ENCODE data around the gene GRHPR.
A peak's percentile ranks its signal among the peaks of the same experiment; 100 is the strongest.
"Not testable (repeated sequence)": the region's sequence is repeated elsewhere in the genome, so short reads cannot be mapped to it uniquely, and the experiment has no call there.

Gene GRHPR

DNA sequence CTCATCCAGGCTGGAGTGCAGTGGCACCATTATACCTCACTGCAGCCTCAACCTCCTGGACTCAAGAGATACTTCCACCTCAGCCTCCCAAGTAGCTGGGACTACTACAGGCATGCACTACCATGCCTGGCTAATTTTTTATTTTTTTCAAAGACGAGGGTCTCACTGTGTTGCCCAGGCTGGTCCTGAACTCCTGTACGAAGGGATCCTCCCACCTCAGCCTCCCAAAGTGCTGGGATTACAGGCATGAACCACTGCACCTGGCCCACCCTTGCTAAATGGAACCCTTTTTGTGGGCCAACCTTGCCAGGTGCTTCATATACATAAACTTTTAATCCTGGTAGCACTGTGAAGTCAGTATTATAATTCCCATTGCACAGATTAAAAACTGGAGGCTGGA lies 1.0 kb downstream of the GRHPR start:
- Histone ChIP-seq H3K27ac (no peak overlapping the region), H3K36me3 (ENCODE audit: insufficient read depth, low read length) (peaks cover 27% of the 10 kb centered on the region), H3K4me3 (peak overlapping the region; percentile 98), H3K9ac (ENCODE audit: insufficient read length) (peak overlapping the region; percentile 96), H3K9me3 (ENCODE audit: low read depth, low read length) (no peaks in the 10 kb centered on the region)
- TF ChIP-seq FOXP2 (optimal IDR thresholded peaks at IDR 0.05; ENCODE audit: control extremely low read depth, extremely low read length, insufficient read depth) = no peak
- TF ChIP-seq EZH2 (IDR thresholded peaks at IDR 0.05) = no peak
- no peak for DNase-seq (ENCODE audit: low read depth, low spot score)

DNA sequence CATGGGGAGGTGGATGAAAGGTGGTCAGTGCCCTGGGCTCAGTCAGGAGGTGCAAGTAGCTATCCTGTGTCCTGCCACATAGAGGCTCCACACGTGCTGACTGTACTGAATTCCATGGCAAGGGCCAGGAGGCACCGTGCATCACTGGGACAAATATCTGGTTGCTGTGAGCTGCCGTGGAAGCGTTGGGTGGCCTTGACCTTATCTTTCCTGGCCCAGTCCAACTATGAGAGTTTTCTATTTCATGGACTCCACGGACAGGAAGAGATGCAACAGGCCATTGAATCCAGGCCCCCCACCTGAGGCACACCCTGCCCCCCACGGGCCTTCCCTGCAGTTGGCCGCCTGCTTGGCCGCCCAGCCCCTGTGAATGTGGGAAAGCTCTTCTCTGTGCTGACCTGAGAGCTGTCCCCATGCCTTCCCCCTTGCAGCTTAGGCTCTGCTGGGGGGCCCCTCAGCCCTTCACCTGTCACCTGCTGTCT lies 1.7 kb downstream of the GRHPR start:
- no peak for TF ChIP-seq EZH2 (IDR thresholded peaks at IDR 0.05)
- no peak for TF ChIP-seq POLR2AphosphoS5 (IDR thresholded peaks at IDR 0.05; ENCODE audit: borderline replicate concordance, low read depth, low read length)
- no peak for TF ChIP-seq FOXP2 (optimal IDR thresholded peaks at IDR 0.05; ENCODE audit: control extremely low read depth, extremely low read length, insufficient read depth)
- Histone ChIP-seq H3K36me3 (ENCODE audit: insufficient read depth, low read length) (peaks cover 30% of the 10 kb centered on the region), H3K4me3 (peak overlapping the region; percentile 39), H3K9ac (ENCODE audit: insufficient read length) (no peak overlapping the region), H3K27ac (no peak overlapping the region), H3K9me3 (ENCODE audit: low read depth, low read length) (no peaks in the 10 kb centered on the region)
- DNase-seq (ENCODE audit: low read depth, low spot score) = no peak

DNA sequence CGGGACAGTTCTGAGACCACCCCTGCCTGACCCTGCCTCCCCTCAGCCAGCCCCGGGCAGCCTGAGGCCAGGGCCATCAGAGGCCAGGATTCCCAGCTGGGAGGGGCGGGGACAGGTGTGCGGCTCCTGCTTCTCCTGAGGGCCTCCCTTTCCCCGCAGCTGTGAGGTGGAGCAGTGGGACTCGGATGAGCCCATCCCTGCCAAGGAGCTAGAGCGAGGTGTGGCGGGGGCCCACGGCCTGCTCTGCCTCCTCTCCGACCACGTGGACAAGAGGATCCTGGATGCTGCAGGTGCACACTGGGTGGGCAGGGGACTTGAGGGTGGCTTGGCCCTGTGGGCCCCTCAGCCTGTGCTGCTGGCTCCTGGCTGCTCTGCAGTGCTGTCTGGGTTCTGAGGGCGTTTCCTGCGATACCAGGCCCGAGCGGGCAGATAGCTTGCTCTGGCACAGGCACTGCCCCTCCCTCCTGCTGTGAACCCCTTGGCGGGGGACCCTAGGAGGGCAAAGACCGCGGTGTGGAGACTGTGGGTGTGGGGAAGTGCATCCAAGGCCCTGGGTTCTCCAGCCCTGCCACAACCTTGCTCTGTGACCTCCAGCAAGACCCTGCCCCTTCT lies 2.3 kb downstream of the GRHPR start:
- H3K4me3 ChIP-seq = no peak overlapping the region
- no peak overlapping the region for H3K9ac ChIP-seq (ENCODE audit: insufficient read length)
- no peak overlapping the region for H3K27ac ChIP-seq
- DNase-seq (ENCODE audit: low read depth, low spot score) = no peak
- H3K9me3 ChIP-seq (ENCODE audit: low read depth, low read length) = no peaks in the 10 kb centered on the region
- TF ChIP-seq EZH2 (IDR thresholded peaks at IDR 0.05) = no peak
- no peak for TF ChIP-seq POLR2AphosphoS5 (IDR thresholded peaks at IDR 0.05; ENCODE audit: borderline replicate concordance, low read depth, low read length)
- no peak for TF ChIP-seq FOXP2 (optimal IDR thresholded peaks at IDR 0.05; ENCODE audit: control extremely low read depth, extremely low read length, insufficient read depth)
- peaks cover 34% of the 10 kb centered on the region for H3K36me3 ChIP-seq (ENCODE audit: insufficient read depth, low read length)

DNA sequence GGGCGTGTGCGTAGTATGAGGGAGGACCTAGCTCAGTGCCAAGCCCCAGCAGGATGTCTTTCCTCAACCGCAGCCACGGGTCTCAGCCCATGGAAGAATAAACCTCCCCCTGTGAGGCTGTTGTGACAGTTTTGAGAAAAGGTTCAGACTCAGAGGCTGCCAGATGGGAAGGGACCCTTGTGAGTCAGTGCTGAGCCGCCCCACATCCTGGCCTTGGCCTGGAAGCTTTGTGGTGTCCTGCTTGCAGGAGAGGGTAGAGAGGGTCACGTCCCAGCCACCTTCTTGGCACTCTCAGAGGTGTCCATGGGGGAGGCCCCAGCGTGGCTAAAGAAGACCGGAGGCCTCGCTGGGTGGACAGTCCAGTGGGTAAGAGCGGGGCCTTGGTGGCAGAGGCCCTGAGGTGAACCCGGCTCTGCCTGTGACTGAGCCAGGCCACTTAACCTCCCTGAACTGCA lies 2.8 kb downstream of the GRHPR start:
- no peak overlapping the region for H3K27ac ChIP-seq
- H3K4me3 ChIP-seq = no peak overlapping the region
- DNase-seq (ENCODE audit: low read depth, low spot score) = no peak
- H3K36me3 ChIP-seq (ENCODE audit: insufficient read depth, low read length) = peaks cover 34% of the 10 kb centered on the region
- no peak overlapping the region for H3K9ac ChIP-seq (ENCODE audit: insufficient read length)
- H3K9me3 ChIP-seq (ENCODE audit: low read depth, low read length) = no peaks in the 10 kb centered on the region
- no peak for TF ChIP-seq POLR2AphosphoS5 (IDR thresholded peaks at IDR 0.05; ENCODE audit: borderline replicate concordance, low read depth, low read length)
- TF ChIP-seq EZH2 (IDR thresholded peaks at IDR 0.05) = no peak
- TF ChIP-seq FOXP2 (optimal IDR thresholded peaks at IDR 0.05; ENCODE audit: control extremely low read depth, extremely low read length, insufficient read depth) = no peak

DNA sequence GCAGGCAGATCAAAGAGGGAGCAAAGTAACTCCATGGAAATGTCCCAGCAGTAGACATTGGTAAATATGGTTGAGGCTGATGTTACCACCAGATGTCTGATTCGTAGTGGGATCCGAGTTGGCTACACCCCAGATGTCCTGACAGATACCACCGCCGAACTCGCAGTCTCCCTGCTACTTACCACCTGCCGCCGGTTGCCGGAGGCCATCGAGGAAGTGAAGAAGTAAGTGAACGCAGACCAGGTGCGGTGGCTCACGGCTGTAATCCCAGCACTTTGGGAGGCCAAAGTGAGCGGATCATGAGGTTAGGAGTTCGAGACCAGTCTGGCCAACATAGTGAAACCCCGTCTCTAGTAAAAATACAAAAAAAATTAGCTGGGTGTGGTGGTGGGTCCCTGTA lies 3.9 kb downstream of the GRHPR start:
- H3K4me3 ChIP-seq; H3K9me3 ChIP-seq (ENCODE audit: low read depth, low read length); H3K9ac ChIP-seq (ENCODE audit: insufficient read length); DNase-seq (ENCODE audit: low read depth, low spot score); H3K27ac ChIP-seq: not testable (repeated sequence)
- peaks cover 34% of the 10 kb centered on the region for H3K36me3 ChIP-seq (ENCODE audit: insufficient read depth, low read length)

DNA sequence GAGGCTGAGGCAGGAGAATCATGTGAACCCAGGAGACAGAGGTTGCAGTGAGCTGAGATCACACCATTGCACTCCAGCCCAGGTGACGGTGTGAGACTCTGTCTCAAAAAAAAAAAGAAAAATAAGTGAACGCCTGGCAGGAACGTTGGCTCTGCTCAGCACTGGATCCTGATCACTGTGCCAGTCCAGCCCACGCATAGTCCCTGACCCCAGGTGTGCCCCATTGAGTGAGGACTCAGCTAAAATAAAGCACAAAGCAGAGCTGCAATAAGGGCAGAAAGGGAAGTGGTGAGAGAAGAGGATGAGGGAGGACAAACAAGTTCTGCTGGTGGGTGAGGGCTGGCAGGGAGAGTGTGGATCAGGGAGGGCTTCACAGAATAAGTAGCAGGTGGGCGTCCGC lies 4.3 kb downstream of the GRHPR start:
- Histone ChIP-seq H3K36me3 (ENCODE audit: insufficient read depth, low read length) (peaks cover 35% of the 10 kb centered on the region), H3K27ac (no peak overlapping the region), H3K4me3 (no peak overlapping the region), H3K9ac (ENCODE audit: insufficient read length) (no peak overlapping the region), H3K9me3 (ENCODE audit: low read depth, low read length) (no peaks in the 10 kb centered on the region)
- TF ChIP-seq POLR2AphosphoS5 (IDR thresholded peaks at IDR 0.05; ENCODE audit: borderline replicate concordance, low read depth, low read length) (no peak), FOXP2 (optimal IDR thresholded peaks at IDR 0.05; ENCODE audit: control extremely low read depth, extremely low read length, insufficient read depth) (no peak), EZH2 (IDR thresholded peaks at IDR 0.05) (no peak)
- no peak for DNase-seq (ENCODE audit: low read depth, low spot score)

DNA sequence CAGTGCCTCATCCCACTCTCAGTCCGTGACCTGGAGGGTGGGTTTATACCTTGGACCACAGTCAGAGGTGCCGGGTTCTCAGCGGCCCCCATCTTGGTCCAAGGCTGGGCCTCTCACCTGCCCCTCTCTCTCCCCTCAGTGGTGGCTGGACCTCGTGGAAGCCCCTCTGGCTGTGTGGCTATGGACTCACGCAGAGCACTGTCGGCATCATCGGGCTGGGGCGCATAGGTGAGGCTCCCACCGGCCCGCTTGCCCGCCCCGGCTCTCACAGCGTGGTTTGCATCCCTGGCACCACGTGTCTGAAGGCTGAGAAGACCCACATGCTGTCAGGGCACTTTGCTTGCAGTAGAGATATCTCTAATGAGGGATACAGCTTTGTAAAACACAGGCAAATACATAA lies 5.8 kb downstream of the GRHPR start:
- TF ChIP-seq POLR2AphosphoS5 (IDR thresholded peaks at IDR 0.05; ENCODE audit: borderline replicate concordance, low read depth, low read length) (no peak), FOXP2 (optimal IDR thresholded peaks at IDR 0.05; ENCODE audit: control extremely low read depth, extremely low read length, insufficient read depth) (no peak), EZH2 (IDR thresholded peaks at IDR 0.05) (no peak)
- Histone ChIP-seq H3K36me3 (ENCODE audit: insufficient read depth, low read length) (peaks cover 37% of the 10 kb centered on the region), H3K4me3 (no peak overlapping the region), H3K9me3 (ENCODE audit: low read depth, low read length) (no peaks in the 10 kb centered on the region), H3K27ac (no peak overlapping the region), H3K9ac (ENCODE audit: insufficient read length) (no peak overlapping the region)
- DNase-seq (ENCODE audit: low read depth, low spot score) = no peak

DNA sequence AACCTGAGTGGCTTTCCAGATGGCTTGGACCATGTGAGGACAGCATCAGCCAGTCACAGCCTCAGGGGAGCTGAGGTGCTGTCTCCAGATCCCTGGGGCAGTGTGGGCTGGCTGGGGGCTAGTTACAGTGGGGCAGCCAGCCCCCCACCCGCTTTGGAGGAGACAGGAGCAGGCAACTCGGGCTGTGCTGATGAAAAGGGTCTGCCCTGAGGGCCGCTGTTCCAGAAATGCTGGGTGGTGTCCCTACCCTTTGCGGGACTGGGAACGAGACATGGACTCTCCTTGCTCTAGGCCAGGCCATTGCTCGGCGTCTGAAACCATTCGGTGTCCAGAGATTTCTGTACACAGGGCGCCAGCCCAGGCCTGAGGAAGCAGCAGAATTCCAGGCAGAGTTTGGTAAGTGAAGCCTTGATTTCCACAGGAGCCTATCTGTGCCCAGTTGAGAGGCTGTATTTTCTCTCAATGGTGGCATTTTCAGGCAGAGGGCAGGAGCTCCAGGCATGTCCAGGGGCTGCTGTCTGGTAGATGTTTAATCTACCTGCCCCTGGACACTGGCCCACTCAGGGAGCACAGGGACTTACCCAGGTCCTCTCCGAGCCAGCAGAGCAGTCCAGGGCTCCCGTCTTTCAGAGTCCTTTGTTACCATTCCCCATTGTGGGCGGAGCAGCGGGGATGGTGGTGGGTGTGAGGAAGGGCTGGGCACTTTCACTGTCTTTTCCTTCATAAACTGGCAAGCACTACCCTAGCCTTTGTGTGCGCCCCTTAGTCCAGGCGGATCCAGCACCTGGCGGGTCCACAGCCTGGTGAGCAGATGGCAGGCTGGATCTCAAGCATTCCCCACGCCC lies 7.2 kb downstream of the GRHPR start:
- Histone ChIP-seq H3K36me3 (ENCODE audit: insufficient read depth, low read length) (peaks cover 43% of the 10 kb centered on the region), H3K27ac (no peak overlapping the region), H3K9me3 (ENCODE audit: low read depth, low read length) (no peaks in the 10 kb centered on the region), H3K9ac (ENCODE audit: insufficient read length) (no peak overlapping the region), H3K4me3 (no peak overlapping the region)
- TF ChIP-seq FOXP2 (optimal IDR thresholded peaks at IDR 0.05; ENCODE audit: control extremely low read depth, extremely low read length, insufficient read depth) = no peak
- TF ChIP-seq EZH2 (IDR thresholded peaks at IDR 0.05) = no peak
- TF ChIP-seq POLR2AphosphoS5 (IDR thresholded peaks at IDR 0.05; ENCODE audit: borderline replicate concordance, low read depth, low read length) = no peak; the same call in 1 of the 2 replicates
- DNase-seq (ENCODE audit: low read depth, low spot score) = no peak

Measured in SK-N-MC (cell line).